ENCODE measurements around the gene ST8SIA3.

- TF ChIP-seq POLR2A (IDR thresholded peaks at IDR 0.05) (no peak), CTCF (IDR thresholded peaks at IDR 0.05) (no peak)
Observed at GRCh38 chr18:57364460-57364859, 12.1 kb downstream of the ST8SIA3 start.
